Measurements from ENCODE around the gene NEURL3.

- TF ChIP-seq KLF10 (tag by site-specific recombination; IDR thresholded peaks at IDR 0.05) (no peak), CTCF (tag by site-specific recombination; IDR thresholded peaks at IDR 0.05) (no peak), ZFHX2 (tag by site-specific recombination; conservative IDR thresholded peaks at IDR 0.05) (no peak), PRDM6 (tag by site-specific recombination; IDR thresholded peaks at IDR 0.05) (no peak), ZBTB11 (tag by site-specific recombination; conservative IDR thresholded peaks at IDR 0.05; ENCODE audit: low read depth) (no peak), ZNF140 (tag by site-specific recombination; IDR thresholded peaks at IDR 0.05) (no peak), ZNF670 (tag by site-specific recombination; IDR thresholded peaks at IDR 0.05; ENCODE audit: low read depth) (no peak), REST (tag by site-specific recombination; IDR thresholded peaks at IDR 0.05) (no peak), ZNF24 (tag by site-specific recombination; IDR thresholded peaks at IDR 0.05) (no peak), ZNF449 (tag by site-specific recombination; IDR thresholded peaks at IDR 0.05) (no peak)
These were observed 15.5 kb upstream of the NEURL3 start for GRCh38 chr2:96520697-96521096.

Data from HEK293 (cell line).